Neuronal stem cell (in vitro differentiated cells): ENCODE measurements around the gene OPRM1.

ENCODE experiments used
- DNase-seq: peaks from one replicate; pipeline ENCODE4 v3.0.0-alpha.2; 2013; ENCODE audit warnings: low spot score
- H2AFZ ChIP-seq: one replicate; pipeline ENCODE4 v1.6.1; 2013; ENCODE audit warnings: mild to moderate bottlenecking, low read length, inconsistent platforms
- H2AK5ac ChIP-seq: 2 replicates; pipeline ENCODE4 v1.6.1; 2013; ENCODE audit warnings: low read depth, mild to moderate bottlenecking, inconsistent platforms, low read length, moderate library complexity, mixed read lengths
- H2BK120ac ChIP-seq: 2 replicates; pipeline ENCODE4 v1.6.1; 2013; ENCODE audit warnings: low read depth, mild to moderate bottlenecking, inconsistent platforms, low read length, moderate library complexity, mixed read lengths
- H2BK12ac ChIP-seq: one replicate; pipeline ENCODE4 v1.6.1; 2013; ENCODE audit warnings: low read length, inconsistent platforms
- H2BK15ac ChIP-seq: 2 replicates; pipeline ENCODE4 v1.6.1; 2013; ENCODE audit warnings: mild to moderate bottlenecking, low read length, inconsistent platforms, mixed read lengths
- H2BK5ac ChIP-seq: one replicate; pipeline ENCODE4 v1.6.1; 2013; ENCODE audit warnings: inconsistent platforms, mild to moderate bottlenecking, low read length, moderate library complexity
- H3K14ac ChIP-seq: one replicate; pipeline ENCODE4 v1.6.1; 2013; ENCODE audit warnings: low read length, inconsistent platforms
- H3K18ac ChIP-seq: 2 replicates; pipeline ENCODE4 v1.6.1; 2013; ENCODE audit warnings: low read length, inconsistent platforms
- H3K23ac ChIP-seq: 2 replicates; pipeline ENCODE4 v1.6.1; 2013; ENCODE audit warnings: low read depth, mild to moderate bottlenecking, mixed read lengths, low read length, inconsistent platforms; ENCODE audit not compliant: poor library complexity
- H3K27ac ChIP-seq: replicated peaks from 3 replicates; pipeline ENCODE4 v1.5.1; 2013; ENCODE audit warnings: low read length, inconsistent platforms
- H3K27me3 ChIP-seq, 3 experiments: 2 replicates each; pipeline ENCODE4 v1.6.1; 2013; ENCODE audit warnings: low read length in 3 of 3, mild to moderate bottlenecking in 2 of 3, inconsistent platforms in 1 of 3, low read depth in 1 of 3, mixed read lengths in 1 of 3, moderate library complexity in 1 of 3; ENCODE audit not compliant: control insufficient read depth in 3 of 3, insufficient read depth in 3 of 3
- H3K36me3 ChIP-seq, 2 donors: replicated peaks in 1 of 2; 2 replicates each; pipeline ENCODE4 v1.6.1; 2013; ENCODE audit warnings: low read length in 2 of 2; ENCODE audit not compliant: control insufficient read depth in 2 of 2, insufficient read depth in 2 of 2
- H3K4ac ChIP-seq: 2 replicates; pipeline ENCODE4 v1.6.1; 2013; ENCODE audit warnings: inconsistent platforms, mild to moderate bottlenecking, low read length, moderate library complexity
- H3K4me1 ChIP-seq, 2 donors: 1 replicate in 1 of 2; 2 replicates in 1 of 2; pipeline ENCODE4 v1.6.1; 2013; ENCODE audit warnings: low read length in 2 of 2, low read depth in 1 of 2; ENCODE audit not compliant: control insufficient read depth in 2 of 2, insufficient read depth in 1 of 2
- H3K4me2 ChIP-seq: one replicate; pipeline ENCODE4 v1.6.1; 2013; ENCODE audit warnings: mild to moderate bottlenecking, low read length, inconsistent platforms; ENCODE audit not compliant: insufficient read depth, poor library complexity, severe bottlenecking
- H3K4me3 ChIP-seq, 2 donors: 2 replicates each; pipeline ENCODE4 v1.5.1; 2013; ENCODE audit warnings: low read length in 2 of 2, mild to moderate bottlenecking in 2 of 2, inconsistent platforms in 1 of 2, moderate library complexity in 1 of 2
- H3K79me1 ChIP-seq: one replicate; pipeline ENCODE4 v1.6.1; 2013; ENCODE audit warnings: low read depth, mild to moderate bottlenecking, inconsistent platforms, low read length, moderate library complexity
- H3K9ac ChIP-seq: one replicate; pipeline ENCODE4 v1.6.1; 2013; ENCODE audit warnings: mild to moderate bottlenecking, low read depth, low read length, inconsistent platforms; ENCODE audit not compliant: poor library complexity
- H3K9me3 ChIP-seq, 2 donors: replicated peaks in 1 of 2; 2 replicates each; pipeline versions ENCODE3 to v1.6.1; 2013; ENCODE audit warnings: low read length in 2 of 2, mild to moderate bottlenecking in 2 of 2, inconsistent platforms in 1 of 2, low read depth in 1 of 2, mixed read lengths in 1 of 2, moderate library complexity in 1 of 2; ENCODE audit not compliant: control insufficient read depth in 2 of 2, insufficient read depth in 1 of 2
- H4K8ac ChIP-seq: one replicate; pipeline ENCODE4 v1.6.1; 2013; ENCODE audit warnings: low read depth, mild to moderate bottlenecking, inconsistent platforms, low read length, moderate library complexity
- H4K91ac ChIP-seq: one replicate; pipeline ENCODE4 v1.6.1; 2013; ENCODE audit warnings: low read length, low read depth, mild to moderate bottlenecking, inconsistent platforms; ENCODE audit not compliant: poor library complexity
- WGBS, 2 donors: extraction: QIAGEN DNeasy Blood & Tissue Kit; methylation state at CpG; one replicate each; pipeline ENCODE4 v1.1.7; 2013; ENCODE audit warnings: missing lambda C conversion rate in 2 of 2, mixed read lengths in 1 of 2; ENCODE audit not compliant: insufficient read length in 2 of 2, insufficient replicate concordance in 1 of 2; ENCODE audit errors: extremely low coverage in 2 of 2; 5-methylcytosine and 5-hydroxymethylcytosine counted together

Gene OPRM1

DNA sequence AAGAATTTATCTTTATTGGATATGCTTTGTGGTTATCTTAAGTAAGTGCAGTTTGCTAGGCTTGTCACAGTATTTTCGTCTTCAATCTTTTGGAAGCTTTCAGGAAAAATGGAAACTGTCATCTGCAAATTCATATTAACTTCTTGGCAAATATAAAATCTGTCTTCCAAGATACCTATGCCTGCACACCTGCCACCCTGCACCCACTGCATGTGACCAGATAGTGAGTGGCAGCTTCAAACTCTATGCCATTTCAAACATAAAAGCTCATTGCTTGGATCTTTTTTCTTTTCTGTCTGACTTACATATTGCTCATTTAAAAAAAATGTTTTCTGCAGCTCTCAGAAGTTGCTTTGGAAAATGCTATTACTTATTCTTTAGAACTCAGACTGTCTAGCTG is 14.1 kb downstream of the OPRM1 start:
- no peaks in the 10 kb centered on the region for H3K79me1 ChIP-seq
- H3K9me3 ChIP-seq: no peaks in the 10 kb centered on the region
- H3K4me1 ChIP-seq: no peaks in the 10 kb centered on the region
- no peaks in the 10 kb centered on the region for H3K27me3 ChIP-seq
- DNase-seq: no peak
- no peak overlapping the region for H2AFZ ChIP-seq
- no peak overlapping the region for H3K23ac ChIP-seq
- no peak overlapping the region for H2BK120ac ChIP-seq
- no peak overlapping the region for H4K8ac ChIP-seq
- no peak overlapping the region for H2BK15ac ChIP-seq
- H3K9ac ChIP-seq: no peak overlapping the region
- no peak overlapping the region for H4K91ac ChIP-seq
- no peak overlapping the region for H3K27ac ChIP-seq
- WGBS, 2 donors: no CpG with 5 or more reads among the region's 1 CpG
- H3K4me2 ChIP-seq: no peak overlapping the region
- no peak overlapping the region for H3K4me3 ChIP-seq
- no peaks in the 10 kb centered on the region for H3K36me3 ChIP-seq
- no peak overlapping the region for H3K4ac ChIP-seq
- no peak overlapping the region for H2BK5ac ChIP-seq
- no peak overlapping the region for H3K18ac ChIP-seq
- no peak overlapping the region for H3K14ac ChIP-seq
- H2AK5ac ChIP-seq: no peak overlapping the region
- H2BK12ac ChIP-seq: no peak overlapping the region

DNA sequence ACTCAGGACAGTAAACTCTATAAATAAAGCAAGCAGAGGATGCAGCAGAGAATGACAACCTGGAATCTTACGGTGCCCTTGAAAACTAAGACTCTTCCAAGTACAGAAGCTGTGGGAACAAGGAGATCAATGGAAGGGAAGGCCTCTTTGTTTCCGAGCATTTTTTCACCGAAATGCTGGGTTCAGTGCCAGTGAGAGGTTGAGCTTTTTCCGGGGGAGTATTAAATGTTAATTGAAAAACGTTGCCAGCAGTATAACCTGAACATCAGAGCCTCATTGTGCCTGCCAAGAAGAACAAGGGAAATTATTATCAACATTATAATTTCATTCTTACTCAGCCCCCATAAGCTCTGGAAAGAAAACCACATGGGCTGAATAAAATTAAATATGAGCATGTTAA is 17.5 kb downstream of the OPRM1 start:
- Histone ChIP-seq H3K4me1 (no peaks in the 10 kb centered on the region), H3K9me3 (no peaks in the 10 kb centered on the region), H3K4ac (no peak overlapping the region), H3K4me2 (no peak overlapping the region), H3K36me3 (no peaks in the 10 kb centered on the region), H2AFZ (no peak overlapping the region), H3K79me1 (no peaks in the 10 kb centered on the region), H3K27me3 (no peaks in the 10 kb centered on the region), H3K27ac (no peak overlapping the region), H2BK12ac (no peak overlapping the region), H4K91ac (no peak overlapping the region), H3K18ac (no peak overlapping the region), H3K9ac (no peak overlapping the region), H2BK5ac (no peak overlapping the region), H2AK5ac (no peak overlapping the region), H4K8ac (no peak overlapping the region), H3K14ac (no peak overlapping the region), H3K4me3 (no peak overlapping the region), H3K23ac (no peak overlapping the region), H2BK15ac (no peak overlapping the region), H2BK120ac (no peak overlapping the region)
- DNase-seq: no peak
- WGBS, 2 donors: no CpG with 5 or more reads among the region's 5 CpGs

DNA sequence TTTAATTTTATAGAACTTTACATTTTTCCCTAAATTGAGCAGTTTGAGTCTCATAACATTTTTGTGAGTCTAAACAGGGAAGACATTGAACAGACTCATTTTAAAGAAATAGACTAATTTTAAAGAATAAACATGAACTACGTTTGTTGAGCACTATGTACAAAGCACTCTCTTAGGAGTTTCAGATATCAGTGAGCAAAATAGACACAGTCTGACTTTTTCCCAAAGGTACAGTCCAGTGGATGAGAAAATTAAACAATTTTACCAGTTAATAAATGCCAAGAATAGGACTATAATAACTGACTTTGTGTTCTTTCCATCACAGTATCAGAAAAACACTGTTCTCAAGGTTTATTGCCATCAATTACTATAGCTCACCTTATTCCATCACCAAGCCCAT is 18.1 kb downstream of the OPRM1 start:
- H3K4me2 ChIP-seq: no peak overlapping the region
- H3K36me3 ChIP-seq: no peaks in the 10 kb centered on the region
- WGBS, 2 donors: no CpG with 5 or more reads among the region's 1 CpG
- H2BK15ac ChIP-seq: no peak overlapping the region
- H3K4me3 ChIP-seq: no peak overlapping the region
- no peak overlapping the region for H2BK120ac ChIP-seq
- no peaks in the 10 kb centered on the region for H3K9me3 ChIP-seq
- no peak overlapping the region for H2AFZ ChIP-seq
- no peak overlapping the region for H4K8ac ChIP-seq
- no peaks in the 10 kb centered on the region for H3K79me1 ChIP-seq
- no peak overlapping the region for H3K23ac ChIP-seq
- no peaks in the 10 kb centered on the region for H3K4me1 ChIP-seq
- H3K18ac ChIP-seq: no peak overlapping the region
- H4K91ac ChIP-seq: no peak overlapping the region
- H3K27ac ChIP-seq: no peak overlapping the region
- DNase-seq: no peak
- H2BK12ac ChIP-seq: no peak overlapping the region
- no peak overlapping the region for H2AK5ac ChIP-seq
- no peak overlapping the region for H3K9ac ChIP-seq
- no peak overlapping the region for H2BK5ac ChIP-seq
- H3K27me3 ChIP-seq: no peaks in the 10 kb centered on the region
- H3K4ac ChIP-seq: no peak overlapping the region
- H3K14ac ChIP-seq: no peak overlapping the region

DNA sequence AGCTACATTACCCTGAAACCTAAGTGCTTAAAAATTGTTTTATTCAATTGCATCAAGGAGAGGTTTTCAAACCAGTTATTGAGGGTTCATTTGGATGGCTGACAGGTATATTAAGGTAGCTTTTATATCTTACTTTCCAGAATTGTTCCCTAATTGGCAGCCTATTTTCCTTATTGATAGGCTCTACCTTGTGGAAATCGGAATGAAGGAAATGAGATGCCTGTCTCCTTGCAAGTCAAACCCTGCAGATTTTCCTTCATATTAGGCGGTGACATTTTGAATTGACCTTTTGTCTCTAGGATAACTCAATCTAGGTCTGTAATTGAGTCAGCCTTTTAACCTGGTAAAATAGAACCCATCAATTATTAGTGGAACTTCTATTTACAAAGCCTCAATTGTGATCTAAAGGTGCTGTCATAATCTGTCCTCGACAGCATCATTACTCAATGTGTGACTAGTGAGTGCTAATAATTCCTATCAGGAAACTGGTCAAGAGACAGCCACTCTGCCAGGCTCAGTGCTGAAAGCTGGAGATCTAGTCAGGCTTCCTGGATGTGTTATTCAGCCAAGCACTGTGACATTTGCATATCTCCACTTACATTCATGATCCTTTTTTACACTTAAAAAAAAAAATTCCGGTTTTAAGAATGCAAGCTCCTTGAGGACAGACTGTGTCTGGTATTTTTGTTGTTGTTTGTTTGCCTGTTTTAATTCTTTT is 20.1 kb downstream of the OPRM1 start:
- H3K14ac ChIP-seq: no peak overlapping the region
- H2AK5ac ChIP-seq: no peak overlapping the region
- DNase-seq: no peak
- H3K9me3 ChIP-seq: no peaks in the 10 kb centered on the region
- no peak overlapping the region for H3K23ac ChIP-seq
- no peak overlapping the region for H2BK15ac ChIP-seq
- no peak overlapping the region for H3K4ac ChIP-seq
- WGBS, 2 donors: no CpG with 5 or more reads among the region's 4 CpGs
- no peak overlapping the region for H2AFZ ChIP-seq
- no peak overlapping the region for H4K91ac ChIP-seq
- H3K79me1 ChIP-seq: no peaks in the 10 kb centered on the region
- no peak overlapping the region for H2BK120ac ChIP-seq
- no peak overlapping the region for H4K8ac ChIP-seq
- H3K27me3 ChIP-seq: no peaks in the 10 kb centered on the region
- H3K4me1 ChIP-seq: no peaks in the 10 kb centered on the region
- no peak overlapping the region for H3K18ac ChIP-seq
- no peak overlapping the region for H3K4me2 ChIP-seq
- no peak overlapping the region for H3K9ac ChIP-seq
- no peak overlapping the region for H2BK5ac ChIP-seq
- no peaks in the 10 kb centered on the region for H3K36me3 ChIP-seq
- H3K4me3 ChIP-seq: no peak overlapping the region
- H3K27ac ChIP-seq: no peak overlapping the region
- H2BK12ac ChIP-seq: no peak overlapping the region
